ENCODE measurements around the gene NIP7. TPM values are rescaled to one million over a fixed set of nuclear protein-coding genes. Genes with fewer than 3 reads are reported as not detected.

The NIP7 gene
- total and polyA plus RNA-seq, 2 of the 4 experiments (the other 2 are of a cell fraction): 14.0 to 28.3 TPM

- Histone ChIP-seq H3K9me1 (ENCODE audit: insufficient read depth, low read length) (peaks cover 7% of the 10 kb centered on the region), H3K9ac (ENCODE audit: low read depth, low read length) (no peak overlapping the region), H3K4me3 (ENCODE audit: insufficient read depth, low read depth, low read length) (no peak overlapping the region), H3K79me1 (ENCODE audit: low read depth in 1 of 2, low read length in 2 of 2) (peaks cover 2 to 63% of the 10 kb centered on the region in 2 experiments; a peak in 3 of 4 replicates), H3K4me2 (ENCODE audit: low read depth, low read length) (no peak overlapping the region), H4K8ac (ENCODE audit: low read depth in 2 of 2, low read length in 2 of 2) (no peak overlapping the region), H3K18ac (ENCODE audit: low read depth, low read length) (no peak overlapping the region; the same call in 1 of the 2 replicates), H3K27ac (ENCODE audit: insufficient read depth, low read length) (peak overlapping the region; percentile 32; the same call in 1 of the 2 replicates), H2BK15ac (ENCODE audit: low read depth, low read length) (no peak overlapping the region), H2AFZ (replicated peaks; ENCODE audit: low read length, poor library complexity) (no peak overlapping the region), H2BK5ac (ENCODE audit: low read depth, low read length, poor library complexity, severe bottlenecking) (peak overlapping the region; percentile 21), H4K20me1 (ENCODE audit: insufficient read depth, low read length) (no peaks in the 10 kb centered on the region), H3K56ac (ENCODE audit: extremely low read depth, insufficient read depth, low read length) (no peak overlapping the region), H4K5ac (ENCODE audit: low read depth, low read length) (no peak overlapping the region), H3K9me3 (ENCODE audit: control insufficient read depth, insufficient read depth, low read length) (no peaks in the 10 kb centered on the region), H2BK20ac (ENCODE audit: low read depth, low read length) (no peak overlapping the region), H3K14ac (replicated peaks; ENCODE audit: low read depth, low read length) (no peak overlapping the region), H2BK120ac (ENCODE audit: low read depth, low read length) (no peak overlapping the region), H4K91ac (ENCODE audit: insufficient read depth, low read depth, low read length) (no peak overlapping the region), H2AK9ac (replicated peaks; ENCODE audit: low read depth, low read length, poor library complexity) (no peak overlapping the region), H3K23ac (ENCODE audit: low read depth, low read length) (no peak overlapping the region), H3K4ac (ENCODE audit: low read depth, low read length) (no peak overlapping the region), H3K4me1 (ENCODE audit: control insufficient read depth, insufficient read depth, low read length) (peaks cover 4% of the 10 kb centered on the region), H2AK5ac (ENCODE audit: low read depth, low read length) (no peak overlapping the region), H3K27me3 (ENCODE audit: control insufficient read depth, insufficient read depth, low read length) (no peaks in the 10 kb centered on the region), H3K36me3 (ENCODE audit: control insufficient read depth, insufficient read depth, low read length) (peaks cover 10% of the 10 kb centered on the region)
- peak; percentile 74 for ATAC-seq (ENCODE audit: low read depth)
- POLR2A ChIA-PET (ENCODE audit: unreplicated experiment): no interaction called here
- CTCF ChIA-PET: interaction anchor here (0.6 kb wide), 1 partner anchor 131 kb away, joined by 3 read pairs; no protein-coding TSS in a partner anchor
- TF ChIP-seq BHLHE40 (IDR thresholded peaks at IDR 0.05; ENCODE audit: low read depth, low read length) (no peak), NFE2L2 (IDR thresholded peaks at IDR 0.05; ENCODE audit: low read depth, low read length) (no peak), RFX5 (IDR thresholded peaks at IDR 0.05; ENCODE audit: low read depth, low read length) (no peak), CTCF (conservative IDR thresholded peaks at IDR 0.05; ENCODE audit: low read depth, low read length) (no peak), RCOR1 (IDR thresholded peaks at IDR 0.05; ENCODE audit: insufficient replicate concordance, low read length) (no peak), ELK1 (IDR thresholded peaks at IDR 0.05; ENCODE audit: borderline replicate concordance, low read depth, low read length) (no peak), RAD21 (IDR thresholded peaks at IDR 0.05; ENCODE audit: low read length) (no peak)
- dilution Hi-C loops (cut with HindIII; ENCODE audit: low sequenced_read_pairs, unreplicated experiment) (no loop called here), in situ Hi-C loops (cut with MboI; ENCODE audit: low sequenced_read_pairs) (no loop called here), intact Hi-C loops (cut with micrococcal nuclease) (no loop called here)
- BruUV-seq (replicated peaks): no TSS peak
- DNase-seq: peak; percentile 29
- WGBS, 2 experiments (ENCODE audit: extremely low coverage in 2 of 2, insufficient read length in 1 of 2): no CpG with 5 or more reads among the region's 1 CpG
Observed at GRCh38 chr16:69294051-69294450, 45.5 kb upstream of the NIP7 start.

Data from IMR-90 (cell line).